HG02943 (cell line): Measurements from ENCODE around the gene MFAP4.
"Not testable (repeated sequence)": the region's sequence is repeated elsewhere in the genome, so short reads cannot be mapped to it uniquely, and the experiment has no call there.

ENCODE experiments used
- ATAC-seq: cut with Tn5 transposase; IDR thresholded peaks from one replicate; pipeline ENCODE4 v1.9.1; 2021; ENCODE audit warnings: mild to moderate bottlenecking, low read depth, moderate library complexity; ENCODE audit not compliant: unreplicated experiment

MFAP4 gene

GRCh38 chr17:19359151-19359550 lies 27.8 kb downstream of the MFAP4 start:
- ATAC-seq: no peak

DNA sequence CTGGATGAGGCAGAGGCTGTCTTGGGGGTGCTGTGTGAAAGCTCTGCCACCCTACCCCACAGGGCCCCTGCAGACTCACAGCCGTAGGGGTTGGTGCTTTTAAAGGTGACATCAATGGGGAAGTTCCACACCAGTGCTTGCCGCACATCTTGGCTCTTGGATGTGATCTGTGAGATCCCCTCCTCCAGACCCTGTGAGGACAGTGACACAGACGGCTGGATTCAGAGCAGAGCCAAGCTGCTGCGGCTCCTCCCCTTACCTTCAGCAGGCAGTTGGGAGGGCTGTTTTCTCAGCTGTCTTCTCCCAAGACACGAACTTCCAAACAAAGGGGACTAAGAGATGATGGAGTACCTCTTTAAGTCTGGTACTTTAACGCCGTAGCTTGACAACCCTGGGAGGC lies 29.2 kb downstream of the MFAP4 start:
- no peak for ATAC-seq

DNA sequence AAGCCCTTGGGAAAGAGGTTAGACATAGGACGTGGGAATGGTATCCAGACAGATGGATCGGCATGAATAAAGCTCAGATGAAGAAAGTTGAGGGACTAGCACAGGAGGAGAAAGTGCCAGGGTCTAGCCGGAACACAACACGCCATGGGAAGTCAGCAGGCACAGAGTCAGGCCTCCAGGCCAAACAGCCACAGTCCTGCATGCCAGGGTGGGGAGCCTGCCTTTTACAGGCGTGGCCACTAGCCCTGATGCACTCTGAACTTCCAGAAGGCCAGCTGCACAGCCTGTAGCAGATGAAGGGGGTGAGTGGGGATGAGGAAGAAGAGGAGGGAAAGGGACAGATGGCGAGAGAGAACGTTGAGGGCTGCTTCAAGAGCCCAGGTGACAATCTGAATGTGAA lies 29.6 kb downstream of the MFAP4 start:
- ATAC-seq: no peak

DNA sequence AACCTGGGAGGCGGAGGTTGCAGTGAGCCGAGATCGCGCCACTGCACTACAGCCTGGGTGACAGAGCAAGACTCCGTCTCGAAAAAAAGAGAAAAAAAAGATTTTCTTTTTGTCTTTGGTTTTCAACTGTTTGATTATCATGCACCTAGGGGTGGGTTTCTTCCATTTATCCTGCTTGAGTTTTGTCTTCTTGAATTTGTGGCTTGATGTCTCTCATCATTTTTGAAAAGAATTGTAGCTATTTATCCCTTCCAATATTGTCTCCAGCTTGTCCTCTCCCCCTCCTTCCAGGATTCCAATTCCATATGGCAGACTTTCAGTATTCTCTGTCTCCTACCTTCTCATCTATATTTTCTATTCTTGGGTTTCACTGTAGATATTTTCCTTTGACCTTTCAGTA lies 32.2 kb downstream of the MFAP4 start:
- no peak for ATAC-seq

- ATAC-seq: not testable (repeated sequence)
Measured at GRCh38 chr17:19353401-19353800, 33.6 kb downstream of the MFAP4 start.

GRCh38 chr17:19348806-19349205 lies 38.2 kb downstream of the MFAP4 start:
- ATAC-seq: no peak

DNA sequence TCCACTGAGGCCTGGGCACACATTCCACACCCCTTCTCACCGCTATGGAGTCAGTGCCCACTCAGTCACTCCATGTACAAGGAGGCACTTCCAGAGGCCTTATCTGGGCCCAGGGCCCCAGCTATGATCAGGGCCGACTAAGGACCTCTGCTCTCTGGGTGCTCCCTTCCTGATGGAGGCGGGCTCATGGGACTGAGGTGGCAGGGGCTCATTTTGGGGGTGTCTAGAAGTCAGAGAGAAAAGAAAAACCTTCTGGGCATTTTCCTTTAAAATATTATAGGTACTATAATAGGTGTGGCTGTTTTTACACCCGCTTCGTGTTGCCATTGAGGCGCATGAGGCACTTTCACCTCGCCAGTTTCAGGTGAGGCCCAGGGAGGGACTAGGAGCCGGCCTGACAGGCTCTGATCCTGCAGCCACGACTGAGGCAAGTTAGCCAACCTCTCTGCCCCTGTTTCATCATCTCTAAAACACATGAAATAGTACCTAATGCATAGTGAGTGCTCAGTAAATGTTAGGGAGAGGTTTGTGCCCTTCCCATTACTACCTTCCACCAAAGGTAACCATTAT lies 38.8 kb downstream of the MFAP4 start:
- no peak for ATAC-seq

GRCh38 chr17:19347323-19348080 lies 39.5 kb downstream of the MFAP4 start:
- no peak for ATAC-seq

GRCh38 chr17:19346351-19347255 lies 40.4 kb downstream of the MFAP4 start:
- no peak for ATAC-seq

- no peak for ATAC-seq
Measured at GRCh38 chr17:19345486-19346350, 41.3 kb downstream of the MFAP4 start.

DNA sequence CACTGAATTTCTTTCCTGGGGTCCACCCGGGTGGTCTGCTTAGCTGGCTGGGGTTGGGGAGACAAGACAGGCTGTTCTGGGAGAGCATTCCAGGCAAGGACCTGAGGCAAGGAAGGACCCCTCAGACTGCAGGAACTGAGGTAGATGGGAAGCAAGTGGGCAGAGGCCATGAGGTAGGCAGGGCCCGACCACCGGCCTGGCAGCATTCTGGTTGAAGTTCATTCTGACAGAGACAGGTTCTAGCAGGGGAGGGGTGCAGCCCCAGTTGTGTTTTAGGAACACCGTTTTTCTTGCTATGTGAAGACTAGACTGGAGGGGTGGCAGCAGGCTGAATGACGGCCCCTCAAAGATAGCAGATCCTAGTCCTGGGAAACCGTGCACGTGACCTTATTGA lies 41.9 kb downstream of the MFAP4 start:
- ATAC-seq: no peak

DNA sequence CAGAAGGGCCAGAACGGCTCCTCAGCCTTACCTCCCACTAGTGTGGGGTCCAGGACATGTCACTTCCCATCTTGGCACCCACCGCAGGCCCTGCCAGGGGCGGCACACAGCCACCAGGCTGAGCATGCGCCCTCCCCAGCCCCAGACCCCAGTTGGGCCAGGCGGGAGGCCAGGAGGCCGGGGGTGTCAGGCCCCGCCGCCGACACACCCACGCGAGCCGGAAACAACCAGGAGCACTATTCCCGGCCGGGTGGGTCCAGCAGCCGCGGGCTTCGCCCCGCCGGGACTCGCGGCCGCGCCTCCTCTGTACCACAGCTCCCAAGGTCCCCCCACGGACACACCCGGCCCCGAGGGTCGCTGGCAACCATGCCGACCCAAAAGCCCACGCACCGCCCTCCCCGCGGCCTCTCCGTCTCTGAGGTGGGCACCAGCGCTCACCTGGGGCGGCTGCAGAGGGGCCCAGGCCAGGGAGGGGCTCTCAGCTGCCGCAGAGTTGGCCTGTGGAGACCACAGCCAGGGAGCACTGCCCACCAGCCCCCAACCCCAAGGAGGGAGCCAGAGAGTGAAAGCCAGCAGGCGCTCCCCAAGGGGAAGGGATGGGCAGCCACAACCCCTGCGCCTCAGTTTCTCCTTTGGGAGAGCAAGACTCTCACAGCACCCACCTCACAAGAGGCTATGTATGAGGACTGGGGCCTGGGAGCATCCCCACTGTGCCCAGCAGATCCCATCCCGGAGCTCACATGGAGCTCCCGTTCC lies 42.5 kb downstream of the MFAP4 start:
- no peak for ATAC-seq

DNA sequence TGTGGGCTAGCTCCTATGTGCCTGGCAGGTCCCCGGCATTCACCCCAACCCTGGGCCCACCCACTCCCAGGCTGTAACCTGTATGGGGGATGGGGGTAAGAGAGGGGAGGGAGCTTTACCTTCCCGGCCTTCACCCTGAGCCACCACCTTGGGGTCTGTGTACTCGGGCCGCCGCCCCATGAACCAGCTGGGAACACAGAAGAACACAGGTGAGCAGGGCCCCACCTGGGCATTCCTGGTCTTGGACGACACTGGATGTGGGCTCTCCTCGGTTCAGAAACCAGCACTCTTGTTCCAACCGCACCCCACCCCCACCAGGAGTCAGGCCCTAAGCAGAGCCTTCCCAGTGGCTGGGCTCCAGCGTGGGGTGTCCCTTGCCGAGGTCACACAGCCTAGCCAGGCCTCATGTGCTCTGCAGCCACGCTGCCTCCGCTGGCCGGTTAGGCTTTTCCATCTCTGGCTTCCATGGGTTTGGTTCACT lies 43.3 kb downstream of the MFAP4 start:
- no peak for ATAC-seq

DNA sequence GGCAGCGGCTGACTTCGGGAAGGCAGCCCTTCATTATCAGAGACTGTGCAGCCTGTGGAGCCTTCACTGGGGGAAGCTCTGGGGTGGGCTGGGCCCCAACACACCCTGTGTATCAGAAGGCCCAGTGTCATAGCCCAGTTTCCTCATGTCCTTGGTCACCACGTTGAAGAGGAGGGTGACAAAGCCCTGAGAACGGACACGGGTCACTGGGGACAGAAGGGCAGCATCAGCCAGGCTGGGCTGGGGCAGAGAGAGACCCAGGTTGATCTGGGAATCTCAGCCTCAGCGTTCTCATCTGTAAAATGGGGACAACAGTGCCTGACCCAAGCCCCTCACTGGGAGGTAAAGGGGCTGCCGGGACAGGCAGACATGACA lies 43.7 kb downstream of the MFAP4 start:
- no peak for ATAC-seq

- ATAC-seq: no peak
Measured at GRCh38 chr17:19342611-19343255, 44.3 kb downstream of the MFAP4 start.

GRCh38 chr17:19341641-19342610 lies 45.1 kb downstream of the MFAP4 start:
- ATAC-seq: no peak

DNA sequence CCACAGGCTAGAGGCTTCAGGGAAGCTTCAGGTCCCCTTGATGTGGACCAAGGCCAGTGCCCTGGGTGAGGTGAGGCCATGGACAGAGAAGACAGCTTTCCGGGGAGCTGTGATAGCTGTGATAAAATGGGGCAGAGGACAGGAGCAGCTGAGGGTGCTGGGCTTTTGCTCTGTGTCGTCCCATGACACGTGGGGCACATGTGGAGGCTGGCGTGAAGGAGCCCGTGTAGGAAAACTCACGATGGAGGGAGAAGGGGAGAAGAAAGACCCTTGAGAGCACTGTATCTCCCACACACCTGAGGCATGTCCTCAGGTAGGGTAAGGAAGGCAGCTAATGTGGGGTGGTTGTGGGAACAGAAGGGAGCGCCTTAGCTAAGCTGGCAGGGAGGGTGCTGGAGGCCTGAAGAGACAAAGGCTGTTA lies 45.8 kb downstream of the MFAP4 start:
- no peak for ATAC-seq

DNA sequence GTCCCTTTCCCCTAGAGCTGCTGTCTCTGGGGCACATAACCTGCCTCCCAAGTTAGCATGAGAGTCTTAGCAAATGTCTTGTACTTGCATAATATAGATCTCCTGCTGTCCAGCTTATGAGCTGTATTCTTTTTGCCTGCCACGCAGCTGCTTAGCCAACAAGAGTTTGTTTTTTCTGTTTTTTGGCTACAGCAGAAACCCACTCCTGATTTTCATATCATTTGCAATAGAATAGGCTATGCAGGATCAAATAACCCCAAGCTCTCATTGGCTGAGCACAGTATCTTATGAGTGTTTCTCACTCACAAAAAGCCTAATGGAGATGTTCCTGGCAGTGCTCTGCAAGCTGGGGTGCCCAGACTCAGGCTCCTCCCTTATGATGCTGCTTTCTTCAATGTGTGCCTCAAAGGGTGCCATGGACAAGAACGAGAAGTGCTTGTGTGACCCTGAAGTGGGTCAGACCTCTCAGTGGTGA lies 47.6 kb downstream of the MFAP4 start:
- no peak for ATAC-seq
